CD4-positive, alpha-beta T cell (primary cell): Measurements from ENCODE around the gene IL11. TPM values are rescaled to one million over a fixed set of nuclear protein-coding genes. Genes with fewer than 3 reads are reported as not detected.

Experiments
- ATAC-seq: fragments of 200-7000 bp; cut with Tn5 transposase; one replicate; pipeline ENCODE4 v1.10.0; 2022; ENCODE audit warnings: mild to moderate bottlenecking; ENCODE audit not compliant: poor library complexity
- CTCF ChIA-PET: fragments of 350-600 bp; sonication (Branson Sonifier 250); formaldehyde crosslinking; loops from one replicate; lab custom pipeline; 2021; ENCODE audit warnings: antibody characterized with exemption, inconsistent platforms; lab: Charles Lee
- POLR2A ChIA-PET: fragments of 350-600 bp; sonication (Branson Sonifier 250); formaldehyde crosslinking; loops from one replicate; lab custom pipeline; 2021; ENCODE audit warnings: antibody characterized with exemption, inconsistent platforms; lab: Charles Lee
- DNase-seq, 14 experiments: peaks; one replicate each; pipeline ENCODE4 v3.0.0-alpha.2; 2013 to 2020; ENCODE audit warnings: mixed read lengths in 2 of 14
- H3K27ac ChIP-seq, 2 donors: one replicate each; pipeline versions ENCODE4 v1.5.1 to v1.7.0; 2013; ENCODE audit warnings: low read length in 2 of 2, low read depth in 1 of 2, mild to moderate bottlenecking in 1 of 2
- H3K27me3 ChIP-seq, 2 experiments: 1 replicate in 1 of 2; 2 replicates in 1 of 2; pipeline versions ENCODE4 v1.6.1 to v1.7.0; 2013; ENCODE audit warnings: low read length in 2 of 2, control low read depth in 1 of 2, mild to moderate bottlenecking in 1 of 2, moderate library complexity in 1 of 2; ENCODE audit not compliant: insufficient read depth in 2 of 2, control insufficient read depth in 1 of 2
- H3K36me3 ChIP-seq: one replicate; pipeline ENCODE4 v1.6.1; 2013; ENCODE audit warnings: low read length, control low read depth; ENCODE audit not compliant: insufficient read depth
- H3K4me1 ChIP-seq: one replicate; pipeline ENCODE4 v1.6.1; 2013; ENCODE audit warnings: low read length, control low read depth; ENCODE audit not compliant: insufficient read depth
- H3K4me3 ChIP-seq: one replicate; pipeline ENCODE4 v1.5.1; 2013; ENCODE audit warnings: mild to moderate bottlenecking, low read length, moderate library complexity
- H3K9me3 ChIP-seq, 2 experiments: 1 replicate in 1 of 2; 2 replicates in 1 of 2; pipeline versions ENCODE4 v1.6.1 to v1.7.0; 2013; ENCODE audit warnings: low read length in 2 of 2, mild to moderate bottlenecking in 2 of 2, control low read depth in 1 of 2, moderate library complexity in 1 of 2; ENCODE audit not compliant: control insufficient read depth in 1 of 2, insufficient read depth in 1 of 2
- H3K27ac Mint-ChIP-seq: one replicate; pipeline ENCODE4 v1.8.0; 2020; ENCODE audit warnings: mixed read lengths
- H3K27me3 Mint-ChIP-seq: one replicate; pipeline ENCODE4 v1.8.0; 2021; ENCODE audit warnings: mixed read lengths
- H3K36me3 Mint-ChIP-seq: one replicate; pipeline ENCODE4 v1.8.0; 2021; ENCODE audit warnings: low read depth, mixed read lengths
- H3K4me1 Mint-ChIP-seq: one replicate; pipeline ENCODE4 v1.8.0; 2021; ENCODE audit warnings: low read depth, mixed read lengths
- H3K4me3 Mint-ChIP-seq: one replicate; pipeline ENCODE4 v1.8.0; 2020; ENCODE audit warnings: mild to moderate bottlenecking, mixed read lengths
- H3K9me3 Mint-ChIP-seq: one replicate; pipeline ENCODE4 v1.8.0; 2020; ENCODE audit warnings: mixed read lengths
- CTCF ChIP-seq: fragments of 200-600 bp; IDR thresholded peaks from one replicate; pipeline ENCODE4 v1.8.0; 2022; ENCODE audit warnings: antibody characterized with exemption, mild to moderate bottlenecking
- intact Hi-C, 2 experiments: fragments of 100-400 bp; cut with DNase I in 1 of 2; cut with micrococcal nuclease in 1 of 2; formaldehyde crosslinking; loops; one replicate each; pipeline versions ENCODE4 v1.15.1 to v1.9.0; 2023 to 2025; cut with DNase I, micrococcal nuclease
- total RNA-seq, 174 experiments: library from RNA in 2 of 174; stranded (reverse) in 2 of 174; gene quantifications; one replicate each; pipeline ENCODE4 v1.2.3 and lab custom pipeline; 2021 to 2026

IL11 gene
- total RNA-seq, 2 experiments from 2014 or later: 0.22 to 0.92 TPM

- CTCF ChIA-PET: no interaction called here
- no peak for DNase-seq
- POLR2A ChIA-PET: no interaction called here
- TF ChIP-seq CTCF: no peak
- H3K27me3 Mint-ChIP-seq: peaks cover 18% of the 10 kb centered on the region
- H3K9me3 Mint-ChIP-seq: no peaks in the 10 kb centered on the region
- H3K4me3 Mint-ChIP-seq: no peak within 1 kb of the TSS
- H3K27ac ChIP-seq: no peak within 1 kb of the TSS
- H3K4me1 ChIP-seq: no peaks in the 10 kb centered on the region
- no peaks in the 10 kb centered on the region for H3K36me3 Mint-ChIP-seq
- peaks cover 0 to 4% of the 10 kb centered on the region in 2 experiments for H3K9me3 ChIP-seq
- intact Hi-C loops: no loop called here
- no peaks in the 10 kb centered on the region for H3K4me1 Mint-ChIP-seq
- no peaks in the 10 kb centered on the region for H3K27me3 ChIP-seq
- ATAC-seq: no peak
- H3K4me3 ChIP-seq: peak within 1 kb of the TSS; percentile 19
- H3K27ac Mint-ChIP-seq: no peak within 1 kb of the TSS
- no peaks in the 10 kb centered on the region for H3K36me3 ChIP-seq
These were observed 45.1 kb downstream of the IL11 start, which contains the start of gene TMEM150B for GRCh38 chr19:55325172-55325571. Gene TMEM150B, minus strand, starts transcription at chr19:55325341. Its CDS starts 4,305 bp downstream, at chr19:55321036.

- Mint-ChIP-seq H3K27me3 (peaks cover 22% of the 10 kb centered on the region), H3K27ac (no peak overlapping the region), H3K4me3 (no peak overlapping the region), H3K9me3 (no peaks in the 10 kb centered on the region), H3K36me3 (no peaks in the 10 kb centered on the region), H3K4me1 (no peaks in the 10 kb centered on the region)
- H3K4me1 ChIP-seq: no peaks in the 10 kb centered on the region
- no peak for TF ChIP-seq CTCF
- POLR2A ChIA-PET: no interaction called here
- no peak for ATAC-seq
- DNase-seq: no peak
- CTCF ChIA-PET: no interaction called here
- H3K27ac ChIP-seq: no peak overlapping the region
- H3K9me3 ChIP-seq: peaks cover 0 to 4% of the 10 kb centered on the region in 2 experiments
- intact Hi-C loops: no loop called here
- H3K4me3 ChIP-seq: peak overlapping the region; percentile 19
- no peaks in the 10 kb centered on the region for H3K27me3 ChIP-seq
- H3K36me3 ChIP-seq: no peaks in the 10 kb centered on the region
These were observed 45.6 kb downstream of the IL11 start for GRCh38 chr19:55324662-55325061.

GRCh38 chr19:55322204-55322885 is 47.9 kb downstream of the IL11 start:
- DNase-seq (no peak), ATAC-seq (no peak)
- no peak overlapping the region for H3K27ac ChIP-seq
- ChIA-PET CTCF (interaction anchor here (1.6 kb wide), 1 partner anchor 20 kb away, joined by 6 read pairs; no protein-coding TSS in a partner anchor), POLR2A (interaction anchor here (1.0 kb wide), 1 partner anchor 16 kb away, joined by 3 read pairs; no protein-coding TSS in a partner anchor)
- no peak overlapping the region for H3K4me3 ChIP-seq
- H3K27me3 ChIP-seq: no peaks in the 10 kb centered on the region
- no peaks in the 10 kb centered on the region for H3K36me3 ChIP-seq
- no peaks in the 10 kb centered on the region for H3K36me3 Mint-ChIP-seq
- TF ChIP-seq CTCF: no peak
- H3K9me3 Mint-ChIP-seq: no peaks in the 10 kb centered on the region
- intact Hi-C loops: no loop called here
- H3K27ac Mint-ChIP-seq: no peak overlapping the region
- H3K4me3 Mint-ChIP-seq: no peak overlapping the region
- H3K9me3 ChIP-seq: peaks cover 0 to 4% of the 10 kb centered on the region in 2 experiments
- H3K27me3 Mint-ChIP-seq: peaks cover 13% of the 10 kb centered on the region
- no peaks in the 10 kb centered on the region for H3K4me1 Mint-ChIP-seq
- no peaks in the 10 kb centered on the region for H3K4me1 ChIP-seq
